BJ (cell line): ENCODE results near the gene CCDC33. TPM values are rescaled to one million over a fixed set of nuclear protein-coding genes. Genes with fewer than 3 reads are reported as not detected.

Source experiments
- CTCF ChIA-PET: fragments of 350-600 bp; formaldehyde crosslinking; extraction: SDS; loops from one replicate; lab custom pipeline; 2021; ENCODE audit warnings: antibody characterized with exemption, inconsistent platforms; lab: Yijun Ruan, JAX
- POLR2A ChIA-PET: fragments of 300-600 bp; sonication (Branson Sonifier 250); formaldehyde crosslinking; extraction: SDS; loops from one replicate; lab custom pipeline; 2021; ENCODE audit warnings: antibody characterized with exemption; lab: Charles Lee
- DNase-seq: peaks from one replicate; pipeline ENCODE4 v3.0.0-alpha.2; 2011; ENCODE audit warnings: low read depth
- H3K27me3 ChIP-seq: 2 replicates; pipeline ENCODE4 v1.6.0; 2011; ENCODE audit warnings: low read length; ENCODE audit not compliant: control insufficient read depth, insufficient read depth
- H3K36me3 ChIP-seq: 2 replicates; pipeline ENCODE4 v1.5.1; 2011; ENCODE audit warnings: low read length; ENCODE audit not compliant: control insufficient read depth, insufficient read depth
- H3K4me3 ChIP-seq: 2 replicates; pipeline ENCODE4 v1.5.1; 2011; ENCODE audit warnings: low read depth, mild to moderate bottlenecking, control low read depth, low read length
- polyA plus RNA-seq: library from polyadenylated mRNA; depleted of rRNA; stranded (reverse); fragments of >200 nt; gene quantifications from 2 replicates; pipeline ENCODE4 v1.2.3, GENCODE V29; 2011
- TF ChIP-seq, protein P1 (sequence below): IDR thresholded peaks from 2 replicates; pipeline ENCODE4 v1.5.1; 2011; ENCODE audit warnings: low read depth, mild to moderate bottlenecking, control low read depth, inconsistent platforms, low read length, moderate library complexity; ENCODE audit not compliant: insufficient read depth

CCDC33 gene
- polyA plus RNA-seq, 1 experiment: 0.26 TPM

DNA sequence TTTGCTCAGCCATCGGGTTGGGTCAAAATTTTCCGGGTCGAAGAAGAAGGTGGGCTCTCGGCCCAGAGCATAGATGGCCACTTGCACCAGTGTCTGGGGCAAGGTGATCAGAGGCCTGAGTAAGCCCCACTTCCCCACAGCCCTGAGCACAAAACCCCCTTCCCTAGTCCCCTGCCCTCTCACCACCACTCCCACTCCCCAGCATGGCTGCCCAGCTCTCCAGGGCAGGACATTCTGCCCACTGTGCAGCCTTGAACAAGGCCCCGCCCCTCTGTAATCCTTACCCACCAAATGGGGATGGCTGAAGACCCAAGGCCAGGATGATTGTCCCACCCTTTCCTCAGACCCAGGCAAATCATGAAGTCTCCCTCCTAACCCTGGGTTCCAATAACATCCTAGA, 102.5 kb downstream of the CCDC33 start:
- ChIA-PET CTCF (interaction anchor here (5.3 kb wide), 1 partner anchor 16 kb away, joined by 21 read pairs; no protein-coding TSS in a partner anchor), POLR2A (no interaction called here)
- Histone ChIP-seq H3K27me3 (no peaks in the 10 kb centered on the region), H3K4me3 (no peak overlapping the region), H3K36me3 (no peaks in the 10 kb centered on the region)
- no peak for DNase-seq
- TF ChIP-seq, protein P1, sequence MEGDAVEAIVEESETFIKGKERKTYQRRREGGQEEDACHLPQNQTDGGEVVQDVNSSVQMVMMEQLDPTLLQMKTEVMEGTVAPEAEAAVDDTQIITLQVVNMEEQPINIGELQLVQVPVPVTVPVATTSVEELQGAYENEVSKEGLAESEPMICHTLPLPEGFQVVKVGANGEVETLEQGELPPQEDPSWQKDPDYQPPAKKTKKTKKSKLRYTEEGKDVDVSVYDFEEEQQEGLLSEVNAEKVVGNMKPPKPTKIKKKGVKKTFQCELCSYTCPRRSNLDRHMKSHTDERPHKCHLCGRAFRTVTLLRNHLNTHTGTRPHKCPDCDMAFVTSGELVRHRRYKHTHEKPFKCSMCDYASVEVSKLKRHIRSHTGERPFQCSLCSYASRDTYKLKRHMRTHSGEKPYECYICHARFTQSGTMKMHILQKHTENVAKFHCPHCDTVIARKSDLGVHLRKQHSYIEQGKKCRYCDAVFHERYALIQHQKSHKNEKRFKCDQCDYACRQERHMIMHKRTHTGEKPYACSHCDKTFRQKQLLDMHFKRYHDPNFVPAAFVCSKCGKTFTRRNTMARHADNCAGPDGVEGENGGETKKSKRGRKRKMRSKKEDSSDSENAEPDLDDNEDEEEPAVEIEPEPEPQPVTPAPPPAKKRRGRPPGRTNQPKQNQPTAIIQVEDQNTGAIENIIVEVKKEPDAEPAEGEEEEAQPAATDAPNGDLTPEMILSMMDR: no peak

DNA sequence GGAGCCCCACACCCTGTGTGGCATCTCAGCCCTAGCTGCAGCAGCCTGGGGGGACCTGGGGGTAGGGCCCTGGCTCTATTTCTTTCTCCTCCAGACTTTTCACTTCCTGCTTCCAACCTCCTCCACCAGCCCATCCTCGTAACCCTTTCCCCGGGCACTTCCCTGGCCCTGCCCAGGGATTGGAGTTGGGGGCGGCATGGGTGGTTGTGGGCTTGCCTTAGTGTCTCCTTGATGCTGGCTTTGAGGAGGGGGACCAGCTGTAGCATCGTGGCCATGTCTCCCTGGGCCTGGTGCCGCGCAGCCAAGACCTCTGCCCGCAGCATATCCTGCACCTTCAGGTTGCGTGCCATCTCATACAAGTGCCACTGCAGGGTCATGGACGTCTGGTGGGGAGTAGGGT, 103.2 kb downstream of the CCDC33 start:
- H3K4me3 ChIP-seq: no peak overlapping the region
- no peaks in the 10 kb centered on the region for H3K27me3 ChIP-seq
- H3K36me3 ChIP-seq: no peaks in the 10 kb centered on the region
- ChIA-PET POLR2A (no interaction called here), CTCF (interaction anchor here (1.3 kb wide), 1 partner anchor 17 kb away, joined by 10 read pairs; no protein-coding TSS in a partner anchor)
- TF ChIP-seq, protein P1: no peak
- DNase-seq: no peak

DNA sequence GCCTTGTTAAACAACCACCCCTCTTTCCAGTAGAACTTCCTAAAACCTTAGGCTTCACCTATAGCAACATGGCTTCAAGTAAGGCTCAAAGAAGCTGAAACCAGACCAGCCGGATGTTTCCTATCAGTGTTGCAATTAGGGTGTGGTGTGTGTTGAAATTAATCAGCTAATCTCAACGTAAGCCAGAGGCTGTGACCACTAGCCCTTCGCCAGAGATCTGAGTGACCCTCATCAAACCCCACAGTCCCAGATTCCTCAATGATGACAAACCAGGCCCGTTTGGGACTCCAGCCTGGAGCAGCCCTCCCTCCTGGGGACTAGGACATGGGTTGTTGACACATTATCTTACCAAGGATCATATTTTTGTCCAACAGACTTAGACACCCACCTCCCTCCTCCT, 104.0 kb downstream of the CCDC33 start:
- Histone ChIP-seq H3K36me3 (no peaks in the 10 kb centered on the region), H3K27me3 (no peaks in the 10 kb centered on the region), H3K4me3 (no peak overlapping the region)
- DNase-seq: peak; percentile 15
- TF ChIP-seq, protein P1: no peak
- CTCF ChIA-PET: interaction anchor here (0.7 to 1.3 kb wide), 2 partner anchors 18 to 292 kb away, joined by 3 to 10 read pairs; no protein-coding TSS in a partner anchor
- POLR2A ChIA-PET: no interaction called here

DNA sequence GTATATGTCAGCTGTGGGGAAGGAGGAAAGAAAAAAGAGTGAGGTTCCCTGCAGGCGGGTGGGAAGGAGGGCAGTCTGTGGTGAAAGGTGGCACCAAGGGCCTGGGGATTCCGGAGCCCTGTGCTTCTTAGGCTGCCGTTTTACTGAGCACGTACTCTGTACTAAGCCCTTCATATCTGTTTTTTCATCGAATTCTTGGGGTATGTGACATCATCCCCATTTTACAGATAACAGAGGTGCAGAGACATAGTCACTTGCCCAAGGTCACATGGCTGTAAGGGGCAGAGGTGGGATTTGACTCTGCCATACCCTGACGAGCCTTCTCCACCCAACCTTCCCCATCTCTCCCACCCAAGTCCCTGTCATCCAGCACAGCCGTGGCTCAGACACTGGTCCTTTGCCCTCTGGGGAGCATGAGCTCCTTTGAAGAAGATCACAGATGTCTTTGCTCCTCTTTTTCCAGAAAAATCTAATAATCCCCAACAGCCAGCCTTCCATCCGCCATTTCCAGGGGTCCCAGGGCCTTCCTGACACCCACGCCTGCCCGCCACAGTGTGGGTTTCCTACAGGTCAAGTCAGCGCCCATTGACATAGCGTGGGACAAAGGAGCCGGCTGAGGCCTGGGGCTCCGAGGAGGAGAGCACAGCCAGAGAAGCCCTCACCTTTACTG, 107.1 kb downstream of the CCDC33 start:
- H3K4me3 ChIP-seq: no peak overlapping the region
- DNase-seq: no peak
- TF ChIP-seq, protein P1: no peak
- CTCF ChIA-PET: interaction anchor here (0.9 kb wide), 1 partner anchor 20 kb away, joined by 3 read pairs; no protein-coding TSS in a partner anchor
- H3K36me3 ChIP-seq: no peaks in the 10 kb centered on the region
- H3K27me3 ChIP-seq: peaks cover 1% of the 10 kb centered on the region; the same call in 1 of the 2 replicates
- POLR2A ChIA-PET: no interaction called here

DNA sequence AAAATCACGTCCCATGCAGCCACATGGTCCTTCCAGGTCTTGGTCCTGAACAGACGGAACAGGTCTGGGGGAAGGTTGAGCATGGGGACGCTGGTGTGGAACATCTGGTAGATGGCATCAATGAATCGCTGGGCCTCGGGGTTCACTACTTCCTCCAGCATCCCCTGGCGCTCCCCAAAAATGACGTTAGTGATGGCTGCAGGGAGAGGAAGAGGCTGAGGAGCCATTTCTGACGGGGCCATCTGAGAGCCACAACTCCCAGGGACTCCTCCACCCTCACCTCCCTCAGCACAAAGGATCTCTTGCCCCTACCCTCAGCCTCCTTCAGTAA, 107.6 kb downstream of the CCDC33 start:
- no peak for DNase-seq
- CTCF ChIA-PET: no interaction called here
- Histone ChIP-seq H3K4me3 (no peak overlapping the region), H3K36me3 (no peaks in the 10 kb centered on the region), H3K27me3 (peaks cover 1% of the 10 kb centered on the region; the same call in 1 of the 2 replicates)
- TF ChIP-seq, protein P1: no peak
- POLR2A ChIA-PET: no interaction called here
